HepG2 (cell line): ENCODE measurements around the gene SLC9A8. TPM values are rescaled to one million over a fixed set of nuclear protein-coding genes. Genes with fewer than 3 reads are reported as not detected.

ENCODE experiments used
- AGO2 ChIP-seq: fragments of 200-400 bp; formaldehyde crosslinking; optimal IDR thresholded peaks from 2 replicates; pipeline ENCODE3; 2017; ENCODE audit warnings: mild to moderate bottlenecking, low read depth, low read length, moderate library complexity
- ASH2L ChIP-seq: fragments of 300-600, 200-600 bp; sonication (generic); IDR thresholded peaks from 2 replicates; pipeline ENCODE4 v1.7.0; 2017; ENCODE audit warnings: low read depth, mild to moderate bottlenecking, moderate library complexity, mixed read lengths, low read length; ENCODE audit not compliant: insufficient read length
- ATF1 ChIP-seq: IDR thresholded peaks from 2 replicates; pipeline ENCODE4 v1.6.1; 2016; ENCODE audit warnings: mild to moderate bottlenecking, control low read depth
- CBX5 ChIP-seq: sonication (generic); formaldehyde crosslinking; IDR thresholded peaks from 2 replicates; pipeline ENCODE4 v1.4.0; 2020; ENCODE audit warnings: missing genetic modification reagents, borderline replicate concordance
- DBP ChIP-seq: sonication (generic); formaldehyde crosslinking; IDR thresholded peaks from 2 replicates; pipeline ENCODE4 v1.4.0; 2020; ENCODE audit warnings: missing genetic modification reagents; ENCODE audit errors: not compliant biosample characterization
- FOXJ3 ChIP-seq: sonication (generic); formaldehyde crosslinking; IDR thresholded peaks from 2 replicates; pipeline ENCODE4 v1.4.0; 2020; ENCODE audit warnings: missing genetic modification reagents, mild to moderate bottlenecking, borderline replicate concordance
- GMEB2 ChIP-seq: IDR thresholded peaks from 2 replicates; pipeline ENCODE4 v1.6.1; 2016; ENCODE audit warnings: missing biosample characterization, missing genetic modification reagents, low read depth
- HDAC1 ChIP-seq: sonication (generic); formaldehyde crosslinking; IDR thresholded peaks from 2 replicates; pipeline ENCODE4 v1.5.1; 2020; ENCODE audit warnings: mild to moderate bottlenecking, missing genetic modification reagents
- HNRNPLL ChIP-seq: fragments of 200-400 bp; formaldehyde crosslinking; IDR thresholded peaks from 2 replicates; pipeline ENCODE4 v1.6.1; 2017; ENCODE audit warnings: mild to moderate bottlenecking, low read depth, low read length; ENCODE audit not compliant: poor library complexity, severe bottlenecking
- JARID2 ChIP-seq: sonication (generic); formaldehyde crosslinking; IDR thresholded peaks from 2 replicates; pipeline ENCODE4 v1.8.1; 2023; ENCODE audit warnings: missing genetic modification reagents, inconsistent platforms; ENCODE audit not compliant: insufficient replicate concordance
- NCOR1 ChIP-seq: fragments of 200-600 bp; sonication (generic); IDR thresholded peaks from 2 replicates; pipeline ENCODE4 v1.7.0; 2017; ENCODE audit warnings: antibody characterized with exemption, low read length, borderline replicate concordance
- NFYB ChIP-seq: sonication (generic); formaldehyde crosslinking; IDR thresholded peaks from 2 replicates; pipeline ENCODE4 v1.4.0; 2020; ENCODE audit warnings: missing genetic modification reagents
- PAX8 ChIP-seq: sonication (generic); formaldehyde crosslinking; IDR thresholded peaks from 2 replicates; pipeline ENCODE4 v1.8.0; 2022; ENCODE audit warnings: mild to moderate bottlenecking, missing genetic modification reagents, borderline replicate concordance
- RAD51 ChIP-seq: fragments of 450-650 bp; IDR thresholded peaks from 2 replicates; pipeline ENCODE4 v1.6.1; 2016; ENCODE audit warnings: borderline replicate concordance
- SCMH1 ChIP-seq: sonication (generic); formaldehyde crosslinking; IDR thresholded peaks from 2 replicates; pipeline ENCODE4 v1.9.0; 2021; ENCODE audit warnings: missing genetic modification reagents, mild to moderate bottlenecking, borderline replicate concordance
- THYN1 ChIP-seq: sonication (generic); formaldehyde crosslinking; IDR thresholded peaks from 2 replicates; pipeline ENCODE4 v1.8.1; 2023; ENCODE audit warnings: low read depth, mild to moderate bottlenecking, moderate library complexity, missing genetic modification reagents, borderline replicate concordance
- ZBTB21 ChIP-seq: sonication (generic); formaldehyde crosslinking; IDR thresholded peaks from 2 replicates; pipeline ENCODE4 v1.4.0; 2020; ENCODE audit warnings: missing genetic modification reagents
- ZFP41 ChIP-seq: sonication (generic); formaldehyde crosslinking; IDR thresholded peaks from 2 replicates; pipeline ENCODE4 v1.4.0; 2020; ENCODE audit warnings: mild to moderate bottlenecking, missing genetic modification reagents, borderline replicate concordance
- ZFP90 ChIP-seq: sonication (generic); formaldehyde crosslinking; IDR thresholded peaks from 2 replicates; pipeline ENCODE4 v1.8.0; 2022; ENCODE audit warnings: missing genetic modification reagents, mild to moderate bottlenecking, inconsistent platforms, borderline replicate concordance
- ZFP91 ChIP-seq: sonication (generic); formaldehyde crosslinking; IDR thresholded peaks from 2 replicates; pipeline ENCODE4 v1.9.0; 2022; ENCODE audit warnings: missing genetic modification reagents, mild to moderate bottlenecking, borderline replicate concordance
- ZFY ChIP-seq: sonication (generic); formaldehyde crosslinking; IDR thresholded peaks from 2 replicates; pipeline ENCODE4 v1.4.0; 2020; ENCODE audit warnings: missing genetic modification reagents
- ZNF136 ChIP-seq: sonication (generic); formaldehyde crosslinking; IDR thresholded peaks from 2 replicates; pipeline ENCODE4 v1.8.1; 2022; ENCODE audit warnings: low read depth, mild to moderate bottlenecking, moderate library complexity, missing genetic modification reagents
- ZNF414 ChIP-seq: sonication (generic); formaldehyde crosslinking; IDR thresholded peaks from 2 replicates; pipeline ENCODE4 v1.5.0; 2020; ENCODE audit warnings: missing genetic modification reagents
- ZNF556 ChIP-seq: sonication (generic); formaldehyde crosslinking; IDR thresholded peaks from 2 replicates; pipeline ENCODE4 v1.4.0; 2020; ENCODE audit warnings: mild to moderate bottlenecking, missing genetic modification reagents, borderline replicate concordance
- ZNF839 ChIP-seq: sonication (generic); formaldehyde crosslinking; IDR thresholded peaks from 2 replicates; pipeline ENCODE4 v1.4.0; 2020; ENCODE audit warnings: missing genetic modification reagents, mild to moderate bottlenecking, borderline replicate concordance
- ZSCAN21 ChIP-seq: sonication (generic); formaldehyde crosslinking; IDR thresholded peaks from 2 replicates; pipeline ENCODE4 v1.8.0; 2022; ENCODE audit warnings: mild to moderate bottlenecking, missing genetic modification reagents, moderate library complexity, borderline replicate concordance
- ZZZ3 ChIP-seq: sonication (generic); formaldehyde crosslinking; IDR thresholded peaks from 2 replicates; pipeline ENCODE4 v1.4.0; 2020; ENCODE audit warnings: missing genetic modification reagents, mild to moderate bottlenecking, borderline replicate concordance
- polyA plus RNA-seq, 8 experiments: library from polyadenylated mRNA; depleted of rRNA in 3 of 8; stranded (reverse) in 7 of 8; unstranded in 1 of 8; fragments of >200 nt; fragmentation: Illumina TruSeq in 4 of 8; extraction: Trizol in 4 of 8; gene quantifications; 2 replicates each; pipeline versions ENCODE4 v1.2.1 to v1.2.3, GENCODE V29; 2011 to 2016; ENCODE audit warnings: low read depth in 4 of 8, missing spikeins in 1 of 8, mixed read lengths in 1 of 8; ENCODE audit not compliant: insufficient read depth in 1 of 8
- total RNA-seq, 5 experiments: library from RNA; depleted of rRNA; stranded (reverse); fragments of >200 nt; fragmentation: Illumina TruSeq; extraction: Trizol; gene quantifications; 2 replicates each; pipeline ENCODE4 v1.2.3, GENCODE V29; 2016; ENCODE audit warnings: low read depth in 1 of 5

The SLC9A8 gene
- total and polyA plus RNA-seq, 2 of the 13 experiments (the other 11 are each of a cell fraction or from before 2014, with no cell fraction given), result 4.1 to 7.4 TPM

- TF ChIP-seq ZNF556 (CRISPR knock-in tag), result no peak
- no peak for TF ChIP-seq ZFP90 (CRISPR knock-in tag)
- no peak for TF ChIP-seq JARID2 (CRISPR knock-in tag)
- TF ChIP-seq SCMH1 (CRISPR knock-in tag), result no peak
- TF ChIP-seq ASH2L, result peak; percentile 52
- TF ChIP-seq ZFP91 (CRISPR knock-in tag), result no peak
- TF ChIP-seq ZNF839 (CRISPR knock-in tag), result no peak
- 0 out of 2 replicates have a peak, but pooled peaks have one; percentile 44 for TF ChIP-seq ATF1 (CRISPR knock-in tag)
- peak; percentile 69; the same call in 1 of the 2 replicates for TF ChIP-seq ZNF414 (CRISPR knock-in tag)
- no peak for TF ChIP-seq AGO2
- no peak for TF ChIP-seq NFYB
- TF ChIP-seq RAD51, result no peak
- peak; percentile 52; the same call in 1 of the 2 replicates for TF ChIP-seq HDAC1 (CRISPR knock-in tag)
- TF ChIP-seq THYN1 (CRISPR knock-in tag), result no peak
- no peak for TF ChIP-seq ZBTB21 (CRISPR knock-in tag)
- no peak for TF ChIP-seq ZZZ3 (CRISPR knock-in tag)
- peak; percentile 29; the same call in 1 of the 2 replicates for TF ChIP-seq ZFY
- TF ChIP-seq FOXJ3 (CRISPR knock-in tag), result peak; percentile 85; the same call in 1 of the 2 replicates
- TF ChIP-seq ZNF136 (CRISPR knock-in tag), result no peak
- no peak for TF ChIP-seq PAX8 (CRISPR knock-in tag)
- TF ChIP-seq HNRNPLL, result no peak
- no peak for TF ChIP-seq CBX5 (CRISPR knock-in tag)
- TF ChIP-seq DBP (CRISPR knock-in tag), result no peak
- TF ChIP-seq GMEB2 (CRISPR knock-in tag), result no peak
- TF ChIP-seq ZSCAN21 (CRISPR knock-in tag), result 0 out of 2 replicates have a peak, but pooled peaks have one; percentile 33
- peak; percentile 60; the same call in 1 of the 2 replicates for TF ChIP-seq NCOR1
- no peak for TF ChIP-seq ZFP41
These were observed 12.9 kb upstream of the SLC9A8 start (continued) for GRCh38 chr20:49799698-49800097.
